Measurements from ENCODE around the gene TFDP1. TPM values are rescaled to one million over a fixed set of nuclear protein-coding genes. Genes with fewer than 3 reads are reported as not detected.

TFDP1 gene
- total RNA-seq, 1 experiment from 2014 or later, result 162 TPM

DNA sequence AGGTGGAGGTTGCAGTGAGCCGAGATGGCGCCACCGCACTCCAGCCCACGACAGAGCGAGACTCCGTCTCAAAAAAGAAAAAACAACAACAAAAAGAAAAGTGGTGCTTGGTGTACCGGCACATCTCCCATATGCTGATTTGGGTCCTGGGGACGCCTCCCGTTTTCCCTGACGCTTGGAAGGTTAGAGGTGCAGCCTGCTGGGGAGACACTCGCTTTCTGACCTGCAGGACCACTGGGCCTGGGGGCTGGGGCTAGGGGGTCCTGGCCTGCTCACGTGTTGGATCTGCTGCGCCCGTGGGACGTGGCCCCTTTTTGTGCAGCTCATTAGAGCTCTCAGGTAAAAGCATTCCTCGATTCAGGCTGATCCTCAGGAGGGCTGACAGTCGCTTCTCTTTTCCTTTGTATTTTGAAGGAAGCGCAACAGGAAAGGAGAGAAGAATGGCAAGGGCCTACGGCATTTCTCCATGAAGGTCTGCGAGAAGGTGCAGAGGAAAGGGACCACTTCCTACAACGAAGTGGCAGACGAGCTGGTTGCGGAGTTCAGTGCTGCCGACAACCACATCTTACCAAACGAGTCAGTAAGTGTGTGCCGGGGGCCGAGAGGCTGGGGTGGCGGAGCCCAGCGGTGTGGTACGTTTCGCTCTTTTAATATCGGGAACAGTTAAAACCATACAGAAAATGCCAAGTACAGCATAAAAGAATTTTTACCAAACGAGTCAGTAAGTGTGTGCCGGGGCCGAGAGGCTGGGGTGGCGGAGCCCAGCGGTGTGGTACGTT is 48.3 kb downstream of the TFDP1 start:
- no peak for DNase-seq (ENCODE audit: low spot score)

DNA sequence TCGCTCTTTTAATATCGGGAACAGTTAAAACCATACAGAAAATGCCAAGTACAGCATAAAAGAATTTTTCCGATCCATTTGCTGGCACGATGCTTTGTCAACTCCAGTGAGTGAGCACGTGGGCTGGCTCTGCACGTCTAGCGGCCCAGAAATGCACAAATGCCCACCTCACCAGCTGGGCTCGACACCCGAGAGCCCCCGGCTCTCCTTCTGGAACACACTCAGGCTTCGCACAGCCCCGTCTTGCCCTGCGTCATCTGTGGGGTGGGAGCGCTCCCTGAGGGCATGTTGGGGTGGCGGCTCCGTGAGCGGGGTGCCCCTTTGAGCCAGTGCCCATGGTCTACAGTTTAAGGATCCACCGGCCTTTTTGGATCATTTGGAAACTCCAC is 48.9 kb downstream of the TFDP1 start:
- no peak for DNase-seq (ENCODE audit: low spot score)

DNA sequence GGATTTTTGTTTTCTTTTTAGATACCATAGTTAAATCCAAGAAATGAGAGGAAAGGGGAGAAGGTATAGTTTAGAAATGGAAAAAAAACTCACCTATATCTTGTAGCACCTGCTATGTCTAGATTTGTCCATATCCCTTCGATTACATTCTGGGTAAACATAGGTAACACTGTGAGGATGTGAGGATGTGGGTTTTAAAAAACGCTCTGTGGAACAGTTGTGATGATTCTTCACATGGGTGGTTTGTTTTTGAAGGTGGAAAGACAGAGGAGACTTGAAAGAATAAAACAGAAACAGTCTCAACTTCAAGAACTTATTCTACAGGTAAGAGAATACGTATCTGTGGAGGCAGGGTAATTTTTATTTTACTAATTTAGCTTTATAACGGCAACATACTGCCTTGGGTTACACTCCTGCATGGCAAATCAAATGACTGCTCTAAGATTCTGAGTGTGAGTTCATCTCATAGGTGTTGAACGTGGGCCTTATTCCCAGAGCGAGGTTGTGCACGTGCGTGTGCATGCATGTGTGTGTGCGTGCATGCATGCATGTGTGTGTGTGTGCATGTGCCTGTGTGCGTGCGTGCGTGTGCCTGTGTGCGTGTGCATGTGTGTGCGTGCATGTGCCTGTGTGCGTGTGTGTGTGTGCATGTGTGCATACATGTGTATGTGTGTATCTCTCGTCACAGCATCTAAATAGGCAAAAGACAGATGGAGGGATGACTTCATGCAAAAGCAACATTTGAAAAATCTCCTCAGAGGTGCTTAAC is 49.9 kb downstream of the TFDP1 start:
- DNase-seq (ENCODE audit: low spot score), result no peak

DNA sequence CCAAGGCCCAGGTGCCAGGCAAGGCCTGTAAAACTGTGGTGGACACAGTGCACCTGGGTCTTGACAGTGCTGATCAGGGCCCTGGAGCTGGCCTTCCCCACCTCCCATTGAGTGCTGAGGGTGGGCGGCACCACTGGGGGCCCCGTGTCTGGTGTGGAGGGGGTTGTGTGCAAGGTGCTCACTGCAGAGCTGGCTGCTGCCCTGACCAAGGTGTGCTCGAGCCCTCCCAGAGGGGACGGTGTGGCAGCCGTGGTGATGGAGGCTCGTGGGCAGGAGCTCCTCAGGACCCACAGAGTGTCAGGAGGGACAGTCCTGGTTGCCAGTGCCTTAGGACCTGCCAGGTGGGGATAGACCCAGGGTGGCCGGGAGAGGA is 50.5 kb downstream of the TFDP1 start:
- no peak for DNase-seq (ENCODE audit: low spot score)

DNA sequence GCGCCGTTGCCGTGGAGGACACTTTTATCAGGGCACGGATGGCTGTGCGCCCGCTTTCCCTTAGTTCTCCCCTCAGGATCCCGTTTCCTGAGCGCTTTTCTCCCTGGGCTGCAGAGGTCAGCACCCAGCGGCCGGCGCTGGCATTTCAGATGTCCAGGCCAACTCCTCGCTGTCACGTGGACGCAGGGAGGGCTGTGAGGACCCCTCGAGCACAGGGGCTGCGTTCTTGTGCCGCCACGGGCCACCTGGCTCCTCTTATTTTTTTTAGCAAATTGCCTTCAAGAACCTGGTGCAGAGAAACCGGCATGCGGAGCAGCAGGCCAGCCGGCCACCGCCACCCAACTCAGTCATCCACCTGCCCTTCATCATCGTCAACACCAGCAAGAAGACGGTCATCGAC is 51.2 kb downstream of the TFDP1 start:
- no peak for DNase-seq (ENCODE audit: low spot score)

DNA sequence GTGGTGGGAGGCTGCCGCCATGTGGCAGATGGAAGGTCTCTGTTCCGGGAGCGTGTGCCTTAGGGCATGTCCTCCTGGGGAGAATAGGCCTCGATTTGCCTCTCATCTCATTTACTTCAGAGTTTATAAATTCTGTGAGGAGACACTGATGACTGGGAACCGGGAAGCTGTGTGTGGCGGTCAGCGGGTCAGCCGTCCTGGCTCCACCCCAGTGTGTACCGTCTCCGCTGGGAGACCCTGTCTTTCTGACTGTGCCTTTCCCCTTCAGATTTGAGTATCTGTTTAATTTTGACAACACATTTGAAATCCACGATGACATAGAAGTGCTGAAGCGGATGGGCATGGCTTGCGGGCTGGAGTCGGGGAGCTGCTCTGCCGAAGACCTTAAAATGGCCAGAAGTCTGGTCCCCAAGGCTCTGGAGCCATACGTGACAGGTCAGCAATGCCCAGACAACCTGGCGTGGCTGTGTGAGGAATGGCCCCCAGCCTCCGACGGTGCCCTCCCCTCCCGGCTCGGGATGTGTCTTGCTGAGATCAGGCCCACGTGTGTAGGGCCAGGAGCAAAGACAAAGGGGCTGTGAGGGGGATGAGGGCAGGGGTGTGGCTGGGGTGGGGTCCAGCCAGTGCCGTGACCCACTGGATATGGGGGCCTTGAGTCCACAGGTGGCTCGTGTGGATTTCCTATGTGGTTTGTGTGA is 51.9 kb downstream of the TFDP1 start:
- DNase-seq (ENCODE audit: low spot score), result no peak

DNA sequence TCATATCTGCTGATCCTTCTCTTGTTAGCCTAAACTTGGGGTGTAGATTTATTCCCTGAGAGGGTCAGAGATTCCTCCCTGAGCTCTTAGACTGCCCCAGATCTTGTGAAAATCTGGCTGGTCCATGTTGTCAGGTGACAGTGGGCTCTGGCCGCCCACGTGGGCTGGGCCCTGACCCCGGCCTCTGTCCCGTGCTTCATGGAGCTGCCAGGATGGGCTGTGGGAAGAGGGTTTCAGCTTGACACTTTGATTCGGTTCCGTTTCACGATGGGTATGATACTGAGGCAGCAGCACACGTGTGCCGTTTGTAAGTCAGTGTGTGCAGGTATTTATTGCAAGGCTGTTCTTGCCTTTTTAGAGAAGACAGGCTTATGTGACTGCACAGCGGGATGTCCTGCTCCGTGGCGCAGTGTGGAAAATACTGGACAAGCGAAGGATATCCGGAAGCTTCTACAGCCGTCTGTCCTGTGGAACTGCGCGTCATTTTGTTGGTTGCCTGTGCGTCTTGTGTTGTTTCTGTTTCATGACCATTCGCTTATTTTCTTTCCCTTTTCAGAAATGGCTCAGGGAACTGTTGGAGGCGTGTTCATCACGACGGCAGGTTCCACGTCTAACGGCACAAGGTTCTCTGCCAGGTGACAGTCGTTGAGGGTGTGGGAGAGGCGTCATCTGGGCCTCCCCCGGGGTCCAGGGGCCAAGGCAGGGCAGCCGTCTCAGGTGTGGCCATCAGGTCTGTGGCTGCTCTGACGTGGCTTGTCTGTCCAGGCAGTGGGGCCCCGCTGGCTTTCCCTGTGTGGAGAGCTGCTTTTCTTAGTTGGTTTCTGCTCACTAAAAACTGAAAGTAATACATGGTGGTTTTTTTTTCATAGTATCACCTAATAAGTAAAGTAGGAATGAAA is 53.0 kb downstream of the TFDP1 start:
- DNase-seq (ENCODE audit: low spot score), result no peak

DNA sequence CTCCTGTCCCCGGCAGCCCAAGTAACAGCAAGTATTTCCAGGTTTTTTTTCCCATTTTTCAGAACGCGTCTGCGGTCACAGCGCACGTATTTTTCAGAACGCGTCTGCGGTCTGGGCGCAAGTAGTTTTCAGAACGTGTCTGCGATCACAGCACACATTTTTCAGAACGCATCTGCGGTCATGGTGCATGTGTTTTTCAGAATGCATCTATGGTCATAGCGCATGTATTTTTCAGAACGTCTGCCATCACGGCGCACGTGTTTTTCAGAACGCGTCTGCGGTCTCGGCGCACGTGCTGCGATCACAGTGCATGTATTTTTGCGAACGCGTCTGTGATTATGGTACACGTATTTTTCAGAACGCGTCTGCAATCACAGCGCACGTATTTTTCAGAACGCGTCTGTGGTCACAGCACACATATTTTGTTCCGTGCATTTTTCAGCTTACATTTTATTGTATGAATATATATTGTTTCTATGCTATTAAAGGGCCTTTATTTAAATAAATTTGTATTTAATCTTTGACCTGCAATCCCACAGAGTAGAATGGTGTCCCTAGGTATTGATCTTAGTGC is 53.7 kb downstream of the TFDP1 start:
- DNase-seq (ENCODE audit: low spot score), result no peak

DNA sequence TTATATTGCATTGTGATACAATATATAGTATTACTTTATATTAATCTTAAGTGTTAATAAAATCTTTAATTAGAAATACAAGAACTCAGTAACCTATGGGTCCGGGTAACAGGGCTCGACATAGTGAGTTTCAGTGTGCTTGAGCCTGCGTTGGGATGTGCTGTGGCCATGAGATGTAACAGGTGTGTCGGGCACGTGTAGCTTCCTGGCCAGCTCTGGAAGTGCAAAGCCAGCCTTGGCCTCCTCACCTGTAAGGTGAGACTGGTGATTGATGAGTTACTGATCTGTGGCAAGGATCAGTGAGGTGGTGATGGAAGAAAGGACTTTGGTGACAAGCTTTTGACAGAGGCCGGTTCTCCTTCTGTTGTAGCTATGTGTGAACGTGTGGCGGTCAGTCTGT is 54.3 kb downstream of the TFDP1 start:
- DNase-seq (ENCODE audit: low spot score), result no peak

DNA sequence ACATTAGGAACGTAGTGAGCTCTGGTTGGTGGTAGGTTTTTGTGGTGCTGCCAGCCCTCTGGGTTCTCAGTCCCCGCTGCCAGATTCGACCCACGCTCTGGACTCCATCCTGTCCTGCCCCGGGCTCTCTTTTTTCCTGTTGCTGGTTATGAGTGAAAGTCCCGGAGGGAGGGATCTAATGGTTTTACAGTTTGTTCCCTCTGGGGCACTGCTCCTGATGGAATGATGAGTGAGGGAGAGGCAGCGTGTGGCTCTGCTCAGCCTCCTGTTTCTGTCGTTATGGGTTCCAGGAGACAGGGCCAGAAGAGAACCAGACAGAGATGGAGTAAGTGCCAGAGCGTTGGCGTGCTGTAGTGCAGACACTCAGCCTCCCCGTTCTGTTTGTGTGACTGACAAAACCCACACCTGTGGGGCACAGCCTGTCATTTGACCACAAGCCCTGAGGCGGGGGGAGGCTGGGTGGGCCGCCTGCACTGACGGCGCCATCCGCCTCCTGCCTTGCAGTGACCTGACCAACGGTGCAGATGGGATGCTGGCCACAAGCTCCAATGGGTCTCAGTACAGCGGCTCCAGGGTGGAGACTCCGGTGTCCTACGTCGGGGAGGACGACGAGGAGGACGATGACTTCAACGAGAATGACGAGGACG is 55.2 kb downstream of the TFDP1 start:
- no peak for DNase-seq (ENCODE audit: low spot score)

DNA sequence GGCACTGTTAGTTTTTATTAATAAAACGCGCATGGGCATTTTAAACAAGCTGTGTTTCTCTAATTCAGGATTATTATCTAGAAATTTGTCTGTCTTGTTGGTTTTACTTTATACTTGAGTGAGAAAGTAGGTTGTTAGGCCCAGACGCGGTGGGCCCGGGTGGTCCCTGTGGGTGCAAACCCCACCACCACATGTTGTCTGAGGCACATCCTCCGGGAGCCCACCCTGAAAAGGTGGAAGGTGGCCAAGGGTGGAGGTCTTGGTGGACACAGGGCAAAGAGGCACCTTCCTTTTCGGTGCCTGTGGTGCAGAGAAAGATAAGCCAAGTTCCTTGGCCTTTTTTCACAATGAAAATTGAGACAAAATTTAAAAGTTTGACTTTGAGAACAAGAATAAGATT is 56.9 kb downstream of the TFDP1 start:
- DNase-seq (ENCODE audit: low spot score), result no peak

DNA sequence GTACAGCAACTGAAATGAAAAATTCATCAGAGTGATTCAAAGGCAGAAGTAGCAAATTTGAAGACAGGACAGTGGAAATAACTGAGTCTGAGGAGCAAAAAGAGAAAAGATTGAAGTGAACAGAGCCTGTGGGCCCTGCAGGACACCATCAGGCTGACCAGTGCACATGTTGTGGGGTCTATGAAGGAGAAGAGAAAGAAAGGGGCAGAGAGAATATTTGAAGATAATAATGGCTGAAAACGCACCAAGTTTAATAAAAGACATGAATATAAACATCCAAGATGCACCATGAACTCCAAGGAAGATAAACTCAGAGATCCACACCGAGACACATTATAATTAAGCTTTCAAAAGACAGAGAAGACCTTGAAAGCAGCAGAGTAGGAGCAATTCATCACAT is 58.0 kb downstream of the TFDP1 start:
- no peak for DNase-seq (ENCODE audit: low spot score)

DNA sequence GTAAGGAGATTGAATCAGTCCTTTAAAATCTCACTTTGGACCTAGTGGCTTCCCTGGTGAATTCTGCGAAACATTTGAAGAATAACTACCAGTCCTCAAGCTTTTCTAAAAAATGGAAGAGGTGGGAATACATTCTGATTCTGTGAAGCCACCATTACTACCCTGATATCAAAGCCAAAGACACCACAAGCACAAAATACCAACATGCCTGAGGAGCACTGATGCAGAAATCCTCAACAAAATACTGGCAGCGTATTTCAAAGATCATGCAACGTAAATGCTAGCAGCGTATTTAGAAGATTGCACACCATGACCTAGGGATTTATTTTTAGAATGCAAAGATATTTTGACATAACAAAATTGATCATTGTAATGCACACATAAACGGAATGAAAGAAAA is 59.0 kb downstream of the TFDP1 start:
- DNase-seq (ENCODE audit: low spot score), result no peak

DNA sequence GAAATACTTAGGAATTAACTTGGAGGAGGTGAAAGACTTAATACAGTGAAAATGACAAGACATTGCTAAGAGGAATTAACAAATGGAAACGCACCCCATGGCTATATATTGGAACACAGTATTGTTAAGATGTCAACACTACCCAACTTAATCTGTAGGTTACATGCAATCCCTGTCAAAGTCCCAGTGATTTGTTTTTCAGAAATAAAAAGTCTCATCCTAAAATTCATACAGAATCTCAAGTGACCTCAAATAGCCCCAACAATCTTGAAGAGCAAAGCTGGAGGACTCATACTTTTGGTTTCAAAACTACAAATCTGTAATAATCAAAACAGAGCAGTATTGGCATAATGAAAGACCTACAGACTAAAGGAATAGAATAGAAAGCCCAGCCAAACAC is 60.2 kb downstream of the TFDP1 start:
- DNase-seq (ENCODE audit: low spot score), result no peak

DNA sequence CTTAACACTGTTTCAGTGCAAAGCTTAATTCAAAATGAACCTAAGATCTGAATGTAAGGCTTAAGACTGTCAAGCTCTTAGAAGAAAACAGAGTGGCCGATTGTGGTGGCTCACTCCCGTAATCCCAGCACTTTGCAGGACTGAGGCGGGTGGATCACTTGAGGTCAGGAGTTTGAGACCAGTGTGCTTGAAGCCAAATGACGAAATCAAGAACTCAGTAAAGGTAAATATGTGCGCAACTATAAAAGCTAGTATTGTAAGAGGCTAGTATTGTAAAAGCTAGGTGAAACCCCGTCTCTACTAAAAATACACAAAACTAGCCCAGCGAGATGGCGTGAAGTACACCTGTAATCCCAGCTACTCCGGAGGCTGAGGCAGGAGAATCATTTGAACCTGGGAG is 60.8 kb downstream of the TFDP1 start:
- DNase-seq (ENCODE audit: low spot score), result no peak

DNA sequence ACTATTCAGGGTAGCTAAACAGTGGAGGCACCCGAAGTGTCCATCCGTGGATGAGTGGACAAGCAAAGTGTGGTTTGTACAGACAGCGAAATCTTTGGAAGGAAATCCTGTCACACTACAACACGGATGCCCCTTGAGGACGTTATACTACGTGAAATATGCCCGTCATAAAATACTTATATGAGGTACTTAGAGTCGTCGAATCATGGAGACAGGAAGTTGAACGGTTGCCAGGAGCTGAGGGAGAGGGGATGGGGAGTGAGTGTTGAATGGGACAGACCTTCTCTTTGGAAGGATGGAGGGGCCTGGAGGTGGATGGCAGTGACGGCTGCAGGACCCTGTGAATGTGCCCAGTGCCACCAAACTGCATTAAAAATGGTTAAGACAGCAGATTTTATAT is 61.8 kb downstream of the TFDP1 start:
- no peak for DNase-seq (ENCODE audit: low spot score)

DNA sequence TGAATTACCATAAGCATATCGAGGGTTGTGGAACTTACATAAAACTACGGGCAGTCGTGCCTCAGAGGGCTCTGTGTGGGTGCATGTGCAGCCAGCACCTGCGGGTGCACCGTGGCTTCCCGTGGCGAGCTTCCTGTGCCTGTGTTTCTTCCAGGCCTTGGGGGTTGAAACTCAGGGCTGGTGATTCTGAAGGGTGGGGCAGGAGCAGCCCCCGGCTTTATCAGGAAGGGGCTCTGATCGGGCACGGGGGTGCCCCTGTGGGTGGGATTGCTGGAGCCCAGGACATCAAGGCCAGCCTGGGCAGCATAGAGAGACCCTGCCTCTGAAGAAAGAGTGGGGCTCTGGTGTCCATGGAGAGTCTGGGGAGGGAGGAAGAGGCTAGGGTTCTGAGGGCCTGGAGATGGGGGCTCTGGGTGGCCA is 62.4 kb downstream of the TFDP1 start:
- no peak for DNase-seq (ENCODE audit: low spot score)

DNA sequence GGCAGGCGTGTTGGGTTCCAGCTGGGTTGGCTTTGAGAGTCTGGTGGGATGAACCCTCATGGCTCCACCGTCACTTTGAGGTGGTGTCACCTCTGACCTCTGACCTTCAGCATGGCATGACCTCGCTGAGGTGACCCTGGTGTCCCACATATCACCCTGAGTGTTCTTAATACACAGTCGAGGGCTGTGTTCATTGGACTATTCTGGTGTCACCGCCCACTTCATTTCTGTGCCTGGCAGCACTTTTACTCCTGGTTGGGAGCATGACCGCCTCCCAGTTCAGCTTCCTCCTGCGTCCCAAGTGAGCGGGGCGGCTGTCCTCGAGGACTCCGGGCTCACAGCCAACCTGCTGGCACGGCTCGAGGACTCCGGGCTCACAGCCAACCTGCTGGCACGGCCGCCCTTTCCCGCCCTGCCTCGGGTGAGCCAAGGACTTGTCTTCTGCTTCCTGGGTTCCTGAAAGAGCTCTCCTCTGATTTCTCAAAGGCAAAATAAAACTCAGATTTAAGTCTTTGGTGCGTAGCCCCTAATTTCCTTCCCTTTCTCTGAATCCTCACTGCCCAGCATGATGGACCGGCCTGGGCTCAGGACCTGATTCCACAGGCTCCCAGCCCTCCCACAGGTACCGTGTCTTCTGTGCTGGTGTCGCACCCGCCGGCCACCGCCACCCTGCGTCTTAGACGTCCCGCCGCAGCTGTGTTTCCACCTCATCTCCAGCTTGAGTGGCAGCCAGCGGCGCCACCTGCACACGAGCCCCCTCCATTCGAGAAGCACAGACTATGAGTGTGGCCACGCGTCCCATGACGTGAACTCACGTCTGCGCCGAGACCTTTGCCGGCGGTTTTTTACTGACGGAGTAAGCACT is 63.0 kb downstream of the TFDP1 start:
- DNase-seq (ENCODE audit: low spot score), result peak; percentile 72

DNA sequence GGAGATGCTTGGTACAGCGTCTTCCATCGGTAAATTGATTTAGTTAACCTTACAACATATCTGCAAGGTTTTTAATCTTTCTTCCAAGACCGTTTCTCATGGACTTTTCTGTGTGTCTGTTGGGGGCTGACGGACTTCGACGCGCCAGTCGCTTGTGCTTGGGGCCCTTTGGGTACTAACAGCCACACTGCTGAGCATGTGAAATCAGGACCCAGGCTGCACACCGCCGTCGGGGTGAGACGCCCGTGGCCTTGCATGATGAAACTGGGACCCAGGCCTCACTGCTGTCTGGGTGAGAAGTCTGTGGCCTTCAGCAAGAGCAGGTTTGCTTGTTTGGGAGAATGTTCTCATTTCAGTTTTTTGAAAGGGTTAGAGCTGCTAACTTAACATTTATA is 63.7 kb downstream of the TFDP1 start:
- DNase-seq (ENCODE audit: low spot score), result no peak

DNA sequence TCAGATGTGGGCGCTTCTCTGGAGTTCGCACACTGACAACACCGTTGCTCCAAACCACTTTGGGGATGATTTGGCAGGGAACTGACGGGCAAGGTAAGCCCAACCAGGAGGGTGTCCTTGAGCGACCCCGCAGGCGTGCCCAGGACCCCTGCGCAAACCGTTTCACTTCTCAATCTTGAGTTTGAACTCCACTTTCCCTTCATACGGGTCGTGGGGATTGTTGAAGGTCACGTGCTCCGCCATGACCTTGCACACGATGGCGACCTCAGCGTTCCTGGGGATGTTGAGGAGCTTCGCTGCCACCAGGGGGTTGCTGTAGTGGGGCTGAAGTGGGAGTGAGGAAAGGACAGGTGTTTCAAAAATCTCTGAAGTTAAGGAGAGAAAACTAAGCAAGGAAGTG is 64.7 kb downstream of the TFDP1 start:
- DNase-seq (ENCODE audit: low spot score), result no peak
